ENCODE measurements around the gene NBL1.

Gene NBL1

GRCh38 chr1:19597496-19598309, 46.4 kb upstream of the NBL1 start:
- no peak overlapping the region for H2AK5ac ChIP-seq (ENCODE audit: low read length, severe bottlenecking)
- no peak overlapping the region for H2BK5ac ChIP-seq (ENCODE audit: low read depth, low read length, poor library complexity, severe bottlenecking)
- peak overlapping the region; percentile 17 to 88 for H3K18ac ChIP-seq (ENCODE audit: low read depth in 1 of 2, low read length in 2 of 2)
- 25% methylated on average over 18 of the region's 18 CpGs for WGBS
- H3K36me3 ChIP-seq (ENCODE audit: control insufficient read depth in 1 of 2, insufficient read depth in 2 of 2, low read depth in 1 of 2, low read length in 2 of 2), result peaks cover 3 to 27% of the 10 kb centered on the region in 2 experiments
- peak overlapping the region; percentile 33 for H3K27ac ChIP-seq (ENCODE audit: low read length, poor library complexity, severe bottlenecking)
- no peaks in the 10 kb centered on the region for H3K9me3 ChIP-seq (ENCODE audit: control insufficient read depth, low read length)
- H3K4me3 ChIP-seq (ENCODE audit: insufficient read depth in 1 of 2, low read depth in 1 of 2, low read length in 2 of 2), result peak overlapping the region; percentile 83 to 90
- peak; percentile 77 for DNase-seq
- H2BK15ac ChIP-seq (ENCODE audit: low read depth, poor library complexity, severe bottlenecking), result no peak overlapping the region
- H3K4me2 ChIP-seq (ENCODE audit: low read length, poor library complexity, severe bottlenecking), result peak overlapping the region; percentile 72
- peak overlapping the region; percentile 15 to 86 for H3K4ac ChIP-seq (ENCODE audit: low read depth in 1 of 2, low read length in 2 of 2)
- no peaks in the 10 kb centered on the region for H3K79me1 ChIP-seq (replicated peaks; ENCODE audit: low read length, poor library complexity, severe bottlenecking)
- H3K9ac ChIP-seq (ENCODE audit: low read length), result peak overlapping the region; percentile 99
- no peak overlapping the region for H4K8ac ChIP-seq (ENCODE audit: low read length)
- H2AFZ ChIP-seq (ENCODE audit: low read depth, low read length), result no peak overlapping the region
- H3K23ac ChIP-seq (ENCODE audit: low read length in 2 of 2), result no peak overlapping the region
- peak overlapping the region in 1 of 2 experiments; percentile 19 for H3K14ac ChIP-seq (ENCODE audit: low read length in 2 of 2)
- H2BK120ac ChIP-seq (ENCODE audit: low read depth, low read length), result peak overlapping the region; percentile 1
- H3K4me1 ChIP-seq (ENCODE audit: control insufficient read depth, insufficient read depth, low read depth, low read length), result peaks cover 1% of the 10 kb centered on the region
- H2BK12ac ChIP-seq (ENCODE audit: low read length in 2 of 2), result no peak overlapping the region
- no peaks in the 10 kb centered on the region for H3K27me3 ChIP-seq (ENCODE audit: control insufficient read depth in 1 of 2, insufficient read depth in 1 of 2, low read length in 2 of 2)
- peak overlapping the region; percentile 2 for H4K91ac ChIP-seq (ENCODE audit: low read length)

GRCh38 chr1:19599810-19600209, 44.3 kb upstream of the NBL1 start:
- no peak overlapping the region for H3K4me2 ChIP-seq (ENCODE audit: low read length, poor library complexity, severe bottlenecking)
- H3K23ac ChIP-seq (ENCODE audit: low read length in 2 of 2), result no peak overlapping the region
- no peak overlapping the region for H3K9ac ChIP-seq (ENCODE audit: low read length)
- no peak overlapping the region for H2BK120ac ChIP-seq (ENCODE audit: low read depth, low read length)
- no peaks in the 10 kb centered on the region for H3K9me3 ChIP-seq (ENCODE audit: control insufficient read depth, low read length)
- H3K4ac ChIP-seq (ENCODE audit: low read depth in 1 of 2, low read length in 2 of 2), result no peak overlapping the region
- no peak overlapping the region for H2AFZ ChIP-seq (ENCODE audit: low read depth, low read length)
- peaks cover 2% of the 10 kb centered on the region for H3K79me1 ChIP-seq (replicated peaks; ENCODE audit: low read length, poor library complexity, severe bottlenecking)
- no peaks in the 10 kb centered on the region for H3K27me3 ChIP-seq (ENCODE audit: control insufficient read depth in 1 of 2, insufficient read depth in 1 of 2, low read length in 2 of 2)
- H3K4me3 ChIP-seq (ENCODE audit: insufficient read depth in 1 of 2, low read depth in 1 of 2, low read length in 2 of 2), result no peak overlapping the region
- no peak overlapping the region for H3K27ac ChIP-seq (ENCODE audit: low read length, poor library complexity, severe bottlenecking)
- no peak overlapping the region for H2BK5ac ChIP-seq (ENCODE audit: low read depth, low read length, poor library complexity, severe bottlenecking)
- peaks cover 8 to 37% of the 10 kb centered on the region in 2 experiments for H3K36me3 ChIP-seq (ENCODE audit: control insufficient read depth in 1 of 2, insufficient read depth in 2 of 2, low read depth in 1 of 2, low read length in 2 of 2)
- H2BK12ac ChIP-seq (ENCODE audit: low read length in 2 of 2), result no peak overlapping the region
- WGBS, result 100% methylated on average over 2 of the region's 3 CpGs
- H2BK15ac ChIP-seq (ENCODE audit: low read depth, poor library complexity, severe bottlenecking), result no peak overlapping the region
- peaks cover 1% of the 10 kb centered on the region for H3K4me1 ChIP-seq (ENCODE audit: control insufficient read depth, insufficient read depth, low read depth, low read length)
- no peak overlapping the region for H3K18ac ChIP-seq (ENCODE audit: low read depth in 1 of 2, low read length in 2 of 2)
- no peak overlapping the region for H4K91ac ChIP-seq (ENCODE audit: low read length)
- H2AK5ac ChIP-seq (ENCODE audit: low read length, severe bottlenecking), result no peak overlapping the region
- no peak overlapping the region for H3K14ac ChIP-seq (ENCODE audit: low read length in 2 of 2)
- H4K8ac ChIP-seq (ENCODE audit: low read length), result no peak overlapping the region
- DNase-seq, result no peak

DNA sequence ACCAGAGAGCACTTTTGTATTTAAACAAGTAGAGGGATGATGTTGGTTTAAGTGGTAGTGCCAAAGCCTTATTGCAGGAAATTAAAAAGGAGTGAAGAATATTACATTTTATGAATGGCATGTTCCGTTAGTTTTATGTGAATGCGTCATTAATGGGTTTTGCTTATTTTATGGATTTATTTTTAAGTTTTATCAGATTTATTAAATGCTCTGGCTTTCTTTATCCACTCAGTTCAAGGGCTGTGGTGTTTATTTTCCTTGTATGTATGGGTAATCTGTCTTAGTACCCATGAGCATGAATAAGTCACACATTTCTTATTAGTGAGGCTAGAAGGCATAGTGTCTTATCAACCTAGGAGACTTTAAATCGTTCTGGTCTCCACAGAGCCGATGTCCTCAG, 41.6 kb upstream of the NBL1 start:
- Histone ChIP-seq H2BK15ac (ENCODE audit: low read depth, poor library complexity, severe bottlenecking) (no peak overlapping the region), H3K79me1 (replicated peaks; ENCODE audit: low read length, poor library complexity, severe bottlenecking) (peaks cover 2% of the 10 kb centered on the region), H2BK5ac (ENCODE audit: low read depth, low read length, poor library complexity, severe bottlenecking) (no peak overlapping the region), H2AFZ (ENCODE audit: low read depth, low read length) (no peak overlapping the region), H3K4me1 (ENCODE audit: control insufficient read depth, insufficient read depth, low read depth, low read length) (peaks cover 1% of the 10 kb centered on the region), H3K23ac (ENCODE audit: low read length in 2 of 2) (no peak overlapping the region), H3K4me3 (ENCODE audit: insufficient read depth in 1 of 2, low read depth in 1 of 2, low read length in 2 of 2) (no peak overlapping the region), H3K9ac (ENCODE audit: low read length) (no peak overlapping the region), H2BK120ac (ENCODE audit: low read depth, low read length) (no peak overlapping the region), H3K36me3 (ENCODE audit: control insufficient read depth in 1 of 2, insufficient read depth in 2 of 2, low read depth in 1 of 2, low read length in 2 of 2) (peaks cover 8 to 37% of the 10 kb centered on the region in 2 experiments), H4K91ac (ENCODE audit: low read length) (no peak overlapping the region), H3K27ac (ENCODE audit: low read length, poor library complexity, severe bottlenecking) (no peak overlapping the region), H3K4ac (ENCODE audit: low read depth in 1 of 2, low read length in 2 of 2) (no peak overlapping the region), H3K9me3 (ENCODE audit: control insufficient read depth, low read length) (no peaks in the 10 kb centered on the region), H3K14ac (ENCODE audit: low read length in 2 of 2) (no peak overlapping the region), H2BK12ac (ENCODE audit: low read length in 2 of 2) (no peak overlapping the region), H3K27me3 (ENCODE audit: control insufficient read depth in 1 of 2, insufficient read depth in 1 of 2, low read length in 2 of 2) (no peaks in the 10 kb centered on the region), H2AK5ac (ENCODE audit: low read length, severe bottlenecking) (no peak overlapping the region), H3K4me2 (ENCODE audit: low read length, poor library complexity, severe bottlenecking) (no peak overlapping the region), H4K8ac (ENCODE audit: low read length) (no peak overlapping the region), H3K18ac (ENCODE audit: low read depth in 1 of 2, low read length in 2 of 2) (no peak overlapping the region)
- no peak for DNase-seq
- WGBS, result 94% methylated on average over 4 of the region's 4 CpGs

DNA sequence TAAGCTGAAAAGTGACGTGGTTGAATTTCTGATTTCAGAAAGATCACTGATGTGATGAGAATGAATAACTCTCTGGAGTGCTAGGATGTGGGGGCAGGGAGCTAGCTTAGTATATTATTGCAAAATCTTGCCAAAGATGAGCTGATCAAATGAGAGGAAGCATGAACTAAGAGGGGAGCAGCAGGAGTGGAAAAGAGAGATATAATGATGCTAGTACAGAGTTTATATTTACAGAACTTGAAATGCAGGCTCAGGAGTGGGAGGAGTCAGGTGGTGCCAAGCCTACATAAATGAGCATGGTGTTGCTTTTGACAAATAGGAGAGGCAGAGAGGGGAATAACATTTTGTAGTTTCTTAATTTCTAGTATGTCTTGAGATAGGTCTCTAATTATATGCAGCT, 38.1 kb upstream of the NBL1 start:
- Histone ChIP-seq H2AFZ (ENCODE audit: low read depth, low read length) (no peak overlapping the region), H2BK15ac (ENCODE audit: low read depth, poor library complexity, severe bottlenecking) (no peak overlapping the region), H4K91ac (ENCODE audit: low read length) (no peak overlapping the region), H3K9me3 (ENCODE audit: control insufficient read depth, low read length) (no peaks in the 10 kb centered on the region), H3K79me1 (replicated peaks; ENCODE audit: low read length, poor library complexity, severe bottlenecking) (peaks cover 4% of the 10 kb centered on the region), H3K27me3 (ENCODE audit: control insufficient read depth in 1 of 2, insufficient read depth in 1 of 2, low read length in 2 of 2) (no peaks in the 10 kb centered on the region), H3K4me3 (ENCODE audit: insufficient read depth in 1 of 2, low read depth in 1 of 2, low read length in 2 of 2) (no peak overlapping the region), H3K4ac (ENCODE audit: low read depth in 1 of 2, low read length in 2 of 2) (no peak overlapping the region), H3K4me2 (ENCODE audit: low read length, poor library complexity, severe bottlenecking) (no peak overlapping the region), H2AK5ac (ENCODE audit: low read length, severe bottlenecking) (no peak overlapping the region), H4K8ac (ENCODE audit: low read length) (no peak overlapping the region), H2BK120ac (ENCODE audit: low read depth, low read length) (no peak overlapping the region), H3K23ac (ENCODE audit: low read length in 2 of 2) (no peak overlapping the region), H2BK5ac (ENCODE audit: low read depth, low read length, poor library complexity, severe bottlenecking) (no peak overlapping the region), H3K14ac (ENCODE audit: low read length in 2 of 2) (no peak overlapping the region), H3K18ac (ENCODE audit: low read depth in 1 of 2, low read length in 2 of 2) (no peak overlapping the region), H2BK12ac (ENCODE audit: low read length in 2 of 2) (no peak overlapping the region), H3K4me1 (ENCODE audit: control insufficient read depth, insufficient read depth, low read depth, low read length) (peaks cover 4% of the 10 kb centered on the region), H3K9ac (ENCODE audit: low read length) (no peak overlapping the region), H3K36me3 (ENCODE audit: control insufficient read depth in 1 of 2, insufficient read depth in 2 of 2, low read depth in 1 of 2, low read length in 2 of 2) (peaks cover 8 to 22% of the 10 kb centered on the region in 2 experiments), H3K27ac (ENCODE audit: low read length, poor library complexity, severe bottlenecking) (no peak overlapping the region)
- DNase-seq, result no peak
- WGBS, result 95% methylated on average over 1 of the region's 1 CpG
